IMR-90 (cell line): ENCODE results near the gene CYFIP1. TPM values are rescaled to one million over a fixed set of nuclear protein-coding genes. Genes with fewer than 3 reads are reported as not detected.

Source experiments
- ATAC-seq: fragments of 200-7000 bp; cut with Tn5 transposase; 2 replicates; pipeline ENCODE4 v1.9.1; 2020; ENCODE audit warnings: low read depth, mild to moderate bottlenecking, moderate library complexity
- BruUV-seq: library from RNA; stranded (reverse); fragments of 400-500 nt; replicated peaks from 2 replicates; lab custom pipeline; 2021; lab: Mats Ljungman, UMichigan
- CTCF ChIA-PET: fragments of 300-600 bp; formaldehyde crosslinking; extraction: SDS; loops from one replicate; lab custom pipeline; 2021; ENCODE audit warnings: antibody characterized with exemption; lab: Yijun Ruan, JAX
- POLR2A ChIA-PET: fragments of 300-600 bp; sonication (Branson Sonifier 250); formaldehyde crosslinking; loops from one replicate; lab custom pipeline; 2022; ENCODE audit warnings: antibody characterized with exemption; ENCODE audit not compliant: unreplicated experiment; lab: Charles Lee
- DNase-seq: peaks from one replicate; pipeline ENCODE4 v3.0.0; 2013
- H2AFZ ChIP-seq: replicated peaks from 2 replicates; pipeline ENCODE3; 2013; ENCODE audit warnings: low read length, mild to moderate bottlenecking; ENCODE audit not compliant: poor library complexity
- H2AK5ac ChIP-seq: 2 replicates; pipeline ENCODE4 v1.6.1; 2013; ENCODE audit warnings: low read depth, low read length, inconsistent platforms
- H2AK9ac ChIP-seq: replicated peaks from 2 replicates; pipeline ENCODE3; 2013; ENCODE audit warnings: mild to moderate bottlenecking, low read depth, low read length, moderate library complexity; ENCODE audit not compliant: poor library complexity
- H2BK120ac ChIP-seq: 2 replicates; pipeline ENCODE4 v1.6.1; 2013; ENCODE audit warnings: low read depth, low read length, inconsistent platforms
- H2BK15ac ChIP-seq: 3 replicates; pipeline ENCODE4 v1.6.1; 2013; ENCODE audit warnings: low read depth, low read length, inconsistent platforms
- H2BK20ac ChIP-seq: 2 replicates; pipeline ENCODE4 v1.6.1; 2013; ENCODE audit warnings: low read depth, mild to moderate bottlenecking, inconsistent platforms, low read length, moderate library complexity
- H2BK5ac ChIP-seq: 2 replicates; pipeline ENCODE4 v1.6.1; 2013; ENCODE audit warnings: mild to moderate bottlenecking, low read depth, low read length, inconsistent platforms; ENCODE audit not compliant: poor library complexity, severe bottlenecking
- H3K14ac ChIP-seq: replicated peaks from 2 replicates; pipeline ENCODE4 v1.6.1; 2013; ENCODE audit warnings: low read depth, low read length, inconsistent platforms
- H3K18ac ChIP-seq: 2 replicates; pipeline ENCODE4 v1.6.1; 2013; ENCODE audit warnings: low read depth, low read length, control low read depth
- H3K23ac ChIP-seq: 2 replicates; pipeline ENCODE4 v1.6.1; 2013; ENCODE audit warnings: low read depth, low read length, inconsistent platforms
- H3K27ac ChIP-seq: 2 replicates; pipeline ENCODE4 v1.5.1; 2013; ENCODE audit warnings: mild to moderate bottlenecking, control low read depth, low read length; ENCODE audit not compliant: insufficient read depth
- H3K27me3 ChIP-seq: 2 replicates; pipeline ENCODE4 v1.6.1; 2013; ENCODE audit warnings: low read length; ENCODE audit not compliant: control insufficient read depth, insufficient read depth
- H3K36me3 ChIP-seq: 2 replicates; pipeline ENCODE4 v1.6.1; 2013; ENCODE audit warnings: low read length, mixed read lengths; ENCODE audit not compliant: control insufficient read depth, insufficient read depth
- H3K4ac ChIP-seq: 2 replicates; pipeline ENCODE4 v1.6.1; 2013; ENCODE audit warnings: low read depth, low read length, inconsistent platforms
- H3K4me1 ChIP-seq: 2 replicates; pipeline ENCODE4 v1.6.1; 2013; ENCODE audit warnings: low read length, mixed read lengths; ENCODE audit not compliant: control insufficient read depth, insufficient read depth
- H3K4me2 ChIP-seq: 2 replicates; pipeline ENCODE4 v1.6.1; 2013; ENCODE audit warnings: low read depth, mild to moderate bottlenecking, control low read depth, low read length, moderate library complexity
- H3K4me3 ChIP-seq: 2 replicates; pipeline ENCODE4 v1.5.1; 2013; ENCODE audit warnings: low read depth, mild to moderate bottlenecking, control low read depth, low read length, moderate library complexity; ENCODE audit not compliant: insufficient read depth
- H3K56ac ChIP-seq: 2 replicates; pipeline ENCODE4 v1.6.1; 2013; ENCODE audit warnings: low read length, inconsistent platforms; ENCODE audit not compliant: insufficient read depth; ENCODE audit errors: extremely low read depth
- H3K79me1 ChIP-seq, 2 experiments: 2 replicates each; pipeline ENCODE4 v1.6.1; 2013; ENCODE audit warnings: low read length in 2 of 2, inconsistent platforms in 1 of 2, low read depth in 1 of 2
- H3K9ac ChIP-seq: 2 replicates; pipeline ENCODE4 v1.6.1; 2013; ENCODE audit warnings: low read depth, low read length, control low read depth
- H3K9me1 ChIP-seq: 2 replicates; pipeline ENCODE4 v1.6.1; 2013; ENCODE audit warnings: low read length, inconsistent platforms; ENCODE audit not compliant: insufficient read depth
- H3K9me3 ChIP-seq: 2 replicates; pipeline ENCODE4 v1.6.1; 2013; ENCODE audit warnings: low read length; ENCODE audit not compliant: control insufficient read depth, insufficient read depth
- H4K20me1 ChIP-seq: 2 replicates; pipeline ENCODE4 v1.6.1; 2013; ENCODE audit warnings: low read length, inconsistent platforms; ENCODE audit not compliant: insufficient read depth
- H4K5ac ChIP-seq: 2 replicates; pipeline ENCODE4 v1.6.1; 2013; ENCODE audit warnings: mild to moderate bottlenecking, low read depth, low read length, control low read depth
- H4K8ac ChIP-seq, 2 experiments: 2 replicates each; pipeline ENCODE4 v1.6.1; 2013; ENCODE audit warnings: low read depth in 2 of 2, low read length in 2 of 2, control low read depth in 1 of 2, inconsistent platforms in 1 of 2
- H4K91ac ChIP-seq: 2 replicates; pipeline ENCODE4 v1.6.1; 2013; ENCODE audit warnings: low read depth, low read length, inconsistent platforms; ENCODE audit not compliant: insufficient read depth
- BHLHE40 ChIP-seq: fragments of 150-350 bp; IDR thresholded peaks from 2 replicates; pipeline ENCODE4 v1.6.1; 2016; ENCODE audit warnings: mild to moderate bottlenecking, low read depth, low read length
- CEBPB ChIP-seq: IDR thresholded peaks from 2 replicates; pipeline ENCODE4 v1.6.1; 2012; ENCODE audit warnings: low read depth, low read length, improper control_type of control experiment
- ELK1 ChIP-seq: fragments of 150-350 bp; IDR thresholded peaks from 2 replicates; pipeline ENCODE4 v1.6.1; 2016; ENCODE audit warnings: low read depth, mild to moderate bottlenecking, low read length, moderate library complexity, borderline replicate concordance
- FOS ChIP-seq: fragments of 150-350 bp; IDR thresholded peaks from 2 replicates; pipeline ENCODE4 v1.6.1; 2016; ENCODE audit warnings: low read depth, low read length
- MAFK ChIP-seq: IDR thresholded peaks from 2 replicates; pipeline ENCODE4 v1.6.1; 2012; ENCODE audit warnings: low read depth, low read length, improper control_type of control experiment
- MAZ ChIP-seq: IDR thresholded peaks from 2 replicates; pipeline ENCODE4 v1.6.1; 2012; ENCODE audit warnings: low read depth, mild to moderate bottlenecking, low read length, improper control_type of control experiment, moderate library complexity, borderline replicate concordance
- MXI1 ChIP-seq: IDR thresholded peaks from 2 replicates; pipeline ENCODE4 v1.6.1; 2012; ENCODE audit warnings: low read depth, mild to moderate bottlenecking, low read length, moderate library complexity, borderline replicate concordance
- NFE2L2 ChIP-seq: fragments of 150-350 bp; IDR thresholded peaks from 2 replicates; pipeline ENCODE4 v1.6.1; 2016; ENCODE audit warnings: low read depth, mild to moderate bottlenecking, low read length
- POLR2A ChIP-seq: IDR thresholded peaks from 2 replicates; pipeline ENCODE4 v1.6.1; 2012; ENCODE audit warnings: mild to moderate bottlenecking, low read depth, low read length
- RAD21 ChIP-seq: IDR thresholded peaks from 2 replicates; pipeline ENCODE4 v1.6.1; 2012; ENCODE audit warnings: low read length, improper control_type of control experiment
- RCOR1 ChIP-seq: IDR thresholded peaks from 2 replicates; pipeline ENCODE4 v1.6.1; 2012; ENCODE audit warnings: mild to moderate bottlenecking, low read length, improper control_type of control experiment; ENCODE audit not compliant: insufficient replicate concordance
- RFX5 ChIP-seq: IDR thresholded peaks from 2 replicates; pipeline ENCODE4 v1.8.0; 2012; ENCODE audit warnings: low read depth, mild to moderate bottlenecking, low read length, moderate library complexity
- SMC3 ChIP-seq: fragments of 150-350 bp; IDR thresholded peaks from 2 replicates; pipeline ENCODE4 v1.6.1; 2016; ENCODE audit warnings: low read depth, mild to moderate bottlenecking, antibody characterized with exemption, low read length, moderate library complexity
- WGBS, 2 experiments: methylation state at CpG; one replicate each; pipeline versions ENCODE4 v1.1.5 to v1.1.7; 2013; ENCODE audit warnings: missing lambda C conversion rate in 2 of 2; ENCODE audit not compliant: insufficient read length in 1 of 2; ENCODE audit errors: extremely low coverage in 2 of 2; 5-methylcytosine and 5-hydroxymethylcytosine counted together
- dilution Hi-C: fragments of 300-500 bp; cut with HindIII; formaldehyde crosslinking; loops from one replicate; pipeline ENCODE4 v1.14.3; 2018; ENCODE audit warnings: low sequenced_read_pairs; ENCODE audit not compliant: unreplicated experiment
- in situ Hi-C: fragments of 300-500 bp; cut with MboI; formaldehyde crosslinking; loops from 3 replicates; pipeline ENCODE4 v1.14.3; 2019; ENCODE audit warnings: low sequenced_read_pairs, inconsistent platforms, mixed read lengths
- intact Hi-C: fragments of 100-400 bp; cut with micrococcal nuclease; formaldehyde crosslinking; loops from 2 replicates; pipeline ENCODE4 v1.10.0; 2022
- polyA plus RNA-seq, 3 experiments: library from polyadenylated mRNA; depleted of rRNA; stranded (reverse); fragments of >200 nt; gene quantifications; 2 replicates each; pipeline ENCODE4 v1.2.3, GENCODE V29; 2012; ENCODE audit warnings: low replicate concordance in 1 of 3
- total RNA-seq: library from RNA; depleted of rRNA; stranded (reverse); fragments of >200 nt; gene quantifications from 2 replicates; pipeline ENCODE4 v1.2.3, GENCODE V29; 2012
- TF ChIP-seq, protein P1 (sequence below): conservative IDR thresholded peaks from 2 replicates; pipeline ENCODE4 v1.5.1; 2012; ENCODE audit warnings: mild to moderate bottlenecking, low read depth, low read length, improper control_type of control experiment

The CYFIP1 gene
- total and polyA plus RNA-seq, 2 of the 4 experiments (the other 2 are of a cell fraction): 58.4 to 163 TPM

- POLR2A ChIA-PET: no interaction called here
These were observed 62.1 kb downstream of the CYFIP1 start for GRCh38 chr15:22918056-22918455.

More at GRCh38 chr15:22918056-22918455, 62.1 kb downstream of the CYFIP1 start:
- DNase-seq: peak; percentile 45
- Histone ChIP-seq H3K27ac (no peak overlapping the region), H2BK5ac (no peak overlapping the region), H3K14ac (no peak overlapping the region), H3K4me2 (no peak overlapping the region), H2AK9ac (peak overlapping the region; percentile 19), H3K27me3 (no peaks in the 10 kb centered on the region), H3K36me3 (peaks cover 48% of the 10 kb centered on the region), H3K4ac (no peak overlapping the region), H3K9me3 (no peaks in the 10 kb centered on the region), H4K20me1 (no peaks in the 10 kb centered on the region), H2AFZ (no peak overlapping the region), H3K4me1 (no peaks in the 10 kb centered on the region), H3K9ac (no peak overlapping the region), H3K56ac (no peak overlapping the region), H3K79me1 (peaks cover 0 to 30% of the 10 kb centered on the region in 2 experiments; a peak in 3 of 4 replicates), H3K23ac (no peak overlapping the region), H2AK5ac (no peak overlapping the region), H4K5ac (no peak overlapping the region), H3K9me1 (peaks cover 8% of the 10 kb centered on the region), H4K91ac (no peak overlapping the region), H2BK15ac (no peak overlapping the region), H3K18ac (no peak overlapping the region), H2BK120ac (no peak overlapping the region), H4K8ac (no peak overlapping the region), H2BK20ac (no peak overlapping the region), H3K4me3 (no peak overlapping the region)
- no TSS peak for BruUV-seq
- CTCF ChIA-PET: no interaction called here
- 100% methylated on average over 1 of the region's 9 CpGs; no CpG with 5 or more reads in 1 of the 2 experiments for WGBS, 2 experiments
- dilution Hi-C loops (no loop called here), in situ Hi-C loops (no loop called here), intact Hi-C loops (loop anchor here (5.0 kb wide), 1 partner anchor 109 kb away; no protein-coding TSS in a partner anchor)
- TF ChIP-seq MXI1 (no peak), CEBPB (no peak), POLR2A (no peak), ELK1 (no peak), SMC3 (no peak), BHLHE40 (no peak), FOS (no peak), NFE2L2 (no peak), RFX5 (no peak), RCOR1 (no peak), MAFK (no peak), RAD21 (no peak), MAZ (no peak)
- TF ChIP-seq, protein P1, sequence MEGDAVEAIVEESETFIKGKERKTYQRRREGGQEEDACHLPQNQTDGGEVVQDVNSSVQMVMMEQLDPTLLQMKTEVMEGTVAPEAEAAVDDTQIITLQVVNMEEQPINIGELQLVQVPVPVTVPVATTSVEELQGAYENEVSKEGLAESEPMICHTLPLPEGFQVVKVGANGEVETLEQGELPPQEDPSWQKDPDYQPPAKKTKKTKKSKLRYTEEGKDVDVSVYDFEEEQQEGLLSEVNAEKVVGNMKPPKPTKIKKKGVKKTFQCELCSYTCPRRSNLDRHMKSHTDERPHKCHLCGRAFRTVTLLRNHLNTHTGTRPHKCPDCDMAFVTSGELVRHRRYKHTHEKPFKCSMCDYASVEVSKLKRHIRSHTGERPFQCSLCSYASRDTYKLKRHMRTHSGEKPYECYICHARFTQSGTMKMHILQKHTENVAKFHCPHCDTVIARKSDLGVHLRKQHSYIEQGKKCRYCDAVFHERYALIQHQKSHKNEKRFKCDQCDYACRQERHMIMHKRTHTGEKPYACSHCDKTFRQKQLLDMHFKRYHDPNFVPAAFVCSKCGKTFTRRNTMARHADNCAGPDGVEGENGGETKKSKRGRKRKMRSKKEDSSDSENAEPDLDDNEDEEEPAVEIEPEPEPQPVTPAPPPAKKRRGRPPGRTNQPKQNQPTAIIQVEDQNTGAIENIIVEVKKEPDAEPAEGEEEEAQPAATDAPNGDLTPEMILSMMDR: no peak
- ATAC-seq: peak; percentile 77
